ENCODE measurements around the gene DAGLA.

- TF ChIP-seq CTCF (IDR thresholded peaks at IDR 0.05; ENCODE audit: poor library complexity) (no peak), EZH2 (IDR thresholded peaks at IDR 0.05; ENCODE audit: borderline replicate concordance) (no peak)
These were observed 10.7 kb downstream of the DAGLA start for GRCh38 chr11:61690706-61691379.

Measured in hepatocyte (in vitro differentiated cells).